HepG2 (cell line): ENCODE data around the gene DNPH1. TPM values are rescaled to one million over a fixed set of nuclear protein-coding genes. Genes with fewer than 3 reads are reported as not detected.

Source experiments
- GABPB1 ChIP-seq: IDR thresholded peaks from 2 replicates; pipeline ENCODE4 v1.6.1; 2016; ENCODE audit warnings: mild to moderate bottlenecking, missing genetic modification reagents, moderate library complexity, missing compliant biosample characterization
- GATAD2A ChIP-seq: IDR thresholded peaks from 2 replicates; pipeline ENCODE4 v1.6.1; 2016
- KLF16 ChIP-seq, 2 experiments: sonication (generic) in 1 of 2; formaldehyde crosslinking in 1 of 2; IDR thresholded peaks; 2 replicates each; pipeline versions ENCODE4 v1.6.1 to v1.8.0; 2016 to 2023; ENCODE audit warnings: missing genetic modification reagents in 2 of 2, missing compliant biosample characterization in 1 of 2
- MAF1 ChIP-seq: sonication (generic); formaldehyde crosslinking; IDR thresholded peaks from 2 replicates; pipeline ENCODE4 v1.5.0; 2020; ENCODE audit warnings: missing genetic modification reagents, borderline replicate concordance
- MXI1 ChIP-seq: IDR thresholded peaks from 3 replicates; pipeline ENCODE4 v1.6.1; 2012; ENCODE audit warnings: low read depth, low read length, inconsistent platforms, borderline replicate concordance
- RBFOX2 ChIP-seq: fragments of 200-400 bp; formaldehyde crosslinking; IDR thresholded peaks from 2 replicates; pipeline ENCODE4 v1.6.1; 2017; ENCODE audit warnings: low read depth, mild to moderate bottlenecking, low read length
- SRSF1 ChIP-seq: fragments of 200-400 bp; formaldehyde crosslinking; optimal IDR thresholded peaks from 2 replicates; pipeline ENCODE3; 2017; ENCODE audit warnings: mild to moderate bottlenecking, low read depth, low read length, moderate library complexity
- ZBTB3 ChIP-seq: sonication (generic); formaldehyde crosslinking; IDR thresholded peaks from 2 replicates; pipeline ENCODE4 v1.4.0; 2020; ENCODE audit warnings: low read depth, mild to moderate bottlenecking, moderate library complexity, missing genetic modification reagents, borderline replicate concordance
- ZBTB42 ChIP-seq: sonication (generic); formaldehyde crosslinking; IDR thresholded peaks from 2 replicates; pipeline ENCODE4 v1.5.0; 2020; ENCODE audit warnings: mild to moderate bottlenecking, missing genetic modification reagents
- ZNF280B ChIP-seq: sonication (generic); formaldehyde crosslinking; IDR thresholded peaks from 2 replicates; pipeline ENCODE4 v1.5.0; 2020; ENCODE audit warnings: missing genetic modification reagents, mild to moderate bottlenecking, borderline replicate concordance
- ZNF281 ChIP-seq: sonication (generic); formaldehyde crosslinking; IDR thresholded peaks from 2 replicates; pipeline ENCODE4 v1.4.0; 2020; ENCODE audit warnings: missing genetic modification reagents, borderline replicate concordance
- ZNF572 ChIP-seq: sonication (generic); formaldehyde crosslinking; IDR thresholded peaks from 2 replicates; pipeline ENCODE4 v1.5.1; 2020; ENCODE audit warnings: mild to moderate bottlenecking, missing genetic modification reagents
- ZNF816 ChIP-seq: sonication (generic); formaldehyde crosslinking; IDR thresholded peaks from 2 replicates; pipeline ENCODE4 v1.8.0; 2022; ENCODE audit warnings: missing genetic modification reagents, mild to moderate bottlenecking, borderline replicate concordance
- polyA plus RNA-seq, 8 experiments: library from polyadenylated mRNA; depleted of rRNA in 3 of 8; stranded (reverse) in 7 of 8; unstranded in 1 of 8; fragments of >200 nt; fragmentation: Illumina TruSeq in 4 of 8; extraction: Trizol in 4 of 8; gene quantifications; 2 replicates each; pipeline versions ENCODE4 v1.2.1 to v1.2.3, GENCODE V29; 2011 to 2016; ENCODE audit warnings: low read depth in 4 of 8, missing spikeins in 1 of 8, mixed read lengths in 1 of 8; ENCODE audit not compliant: insufficient read depth in 1 of 8
- total RNA-seq, 5 experiments: library from RNA; depleted of rRNA; stranded (reverse); fragments of >200 nt; fragmentation: Illumina TruSeq; extraction: Trizol; gene quantifications; 2 replicates each; pipeline ENCODE4 v1.2.3, GENCODE V29; 2016; ENCODE audit warnings: low read depth in 1 of 5
- TF ChIP-seq, protein P1 (sequence below): sonication (generic); formaldehyde crosslinking; IDR thresholded peaks from 2 replicates; pipeline ENCODE4 v1.8.0; 2022; ENCODE audit warnings: missing genetic modification reagents, mild to moderate bottlenecking, borderline replicate concordance
- TF ChIP-seq, protein P2 (sequence below): sonication (generic); formaldehyde crosslinking; IDR thresholded peaks from 2 replicates; pipeline ENCODE4 v1.8.1; 2022; ENCODE audit warnings: low read depth, mild to moderate bottlenecking, missing genetic modification reagents
- TF ChIP-seq, protein P3 (sequence below): sonication (generic); formaldehyde crosslinking; conservative IDR thresholded peaks from 2 replicates; pipeline ENCODE4 v1.8.1; 2023; ENCODE audit warnings: missing genetic modification reagents

The DNPH1 gene
- total and polyA plus RNA-seq, 2 of the 13 experiments (the other 11 are each of a cell fraction or from before 2014, with no cell fraction given): 56.5 to 75.1 TPM

GRCh38 chr6:43269273-43270007, 40.2 kb upstream of the DNPH1 start (continued):
- TF ChIP-seq MAF1 (CRISPR knock-in tag) (0 out of 2 replicates have a peak, but pooled peaks have one; percentile 7), ZNF816 (CRISPR knock-in tag) (no peak), KLF16 (CRISPR knock-in tag; IDR thresholded peaks at IDR 0.05) (0 out of 4 replicates have a peak, but pooled peaks of 1 of the 2 experiments have one; percentile 9), ZNF280B (CRISPR knock-in tag) (0 out of 2 replicates have a peak, but pooled peaks have one; percentile 22), SRSF1 (peak; percentile 11), GATAD2A (CRISPR knock-in tag) (peak; percentile 26; the same call in 1 of the 2 replicates), ZBTB3 (CRISPR knock-in tag) (no peak), ZNF281 (CRISPR knock-in tag) (no peak), ZNF572 (CRISPR knock-in tag) (0 out of 2 replicates have a peak, but pooled peaks have one; percentile 49), GABPB1 (peak; percentile 25; the same call in 1 of the 2 replicates), RBFOX2 (peak; percentile 51), ZBTB42 (CRISPR knock-in tag) (0 out of 2 replicates have a peak, but pooled peaks have one; percentile 20), MXI1 (0 out of 3 replicates have a peak, but pooled peaks have one; percentile 9)
- TF ChIP-seq, protein P1, sequence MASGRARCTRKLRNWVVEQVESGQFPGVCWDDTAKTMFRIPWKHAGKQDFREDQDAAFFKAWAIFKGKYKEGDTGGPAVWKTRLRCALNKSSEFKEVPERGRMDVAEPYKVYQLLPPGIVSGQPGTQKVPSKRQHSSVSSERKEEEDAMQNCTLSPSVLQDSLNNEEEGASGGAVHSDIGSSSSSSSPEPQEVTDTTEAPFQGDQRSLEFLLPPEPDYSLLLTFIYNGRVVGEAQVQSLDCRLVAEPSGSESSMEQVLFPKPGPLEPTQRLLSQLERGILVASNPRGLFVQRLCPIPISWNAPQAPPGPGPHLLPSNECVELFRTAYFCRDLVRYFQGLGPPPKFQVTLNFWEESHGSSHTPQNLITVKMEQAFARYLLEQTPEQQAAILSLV (CRISPR knock-in tag): 0 out of 2 replicates have a peak, but pooled peaks have one; percentile 26
- TF ChIP-seq, protein P2, sequence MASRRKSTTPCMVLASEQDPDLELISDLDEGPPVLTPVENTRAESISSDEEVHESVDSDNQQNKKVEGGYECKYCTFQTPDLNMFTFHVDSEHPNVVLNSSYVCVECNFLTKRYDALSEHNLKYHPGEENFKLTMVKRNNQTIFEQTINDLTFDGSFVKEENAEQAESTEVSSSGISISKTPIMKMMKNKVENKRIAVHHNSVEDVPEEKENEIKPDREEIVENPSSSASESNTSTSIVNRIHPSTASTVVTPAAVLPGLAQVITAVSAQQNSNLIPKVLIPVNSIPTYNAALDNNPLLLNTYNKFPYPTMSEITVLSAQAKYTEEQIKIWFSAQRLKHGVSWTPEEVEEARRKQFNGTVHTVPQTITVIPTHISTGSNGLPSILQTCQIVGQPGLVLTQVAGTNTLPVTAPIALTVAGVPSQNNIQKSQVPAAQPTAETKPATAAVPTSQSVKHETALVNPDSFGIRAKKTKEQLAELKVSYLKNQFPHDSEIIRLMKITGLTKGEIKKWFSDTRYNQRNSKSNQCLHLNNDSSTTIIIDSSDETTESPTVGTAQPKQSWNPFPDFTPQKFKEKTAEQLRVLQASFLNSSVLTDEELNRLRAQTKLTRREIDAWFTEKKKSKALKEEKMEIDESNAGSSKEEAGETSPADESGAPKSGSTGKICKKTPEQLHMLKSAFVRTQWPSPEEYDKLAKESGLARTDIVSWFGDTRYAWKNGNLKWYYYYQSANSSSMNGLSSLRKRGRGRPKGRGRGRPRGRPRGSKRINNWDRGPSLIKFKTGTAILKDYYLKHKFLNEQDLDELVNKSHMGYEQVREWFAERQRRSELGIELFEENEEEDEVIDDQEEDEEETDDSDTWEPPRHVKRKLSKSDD (CRISPR knock-in tag): peak; percentile 72; the same call in 1 of the 2 replicates
- TF ChIP-seq, protein P3, sequence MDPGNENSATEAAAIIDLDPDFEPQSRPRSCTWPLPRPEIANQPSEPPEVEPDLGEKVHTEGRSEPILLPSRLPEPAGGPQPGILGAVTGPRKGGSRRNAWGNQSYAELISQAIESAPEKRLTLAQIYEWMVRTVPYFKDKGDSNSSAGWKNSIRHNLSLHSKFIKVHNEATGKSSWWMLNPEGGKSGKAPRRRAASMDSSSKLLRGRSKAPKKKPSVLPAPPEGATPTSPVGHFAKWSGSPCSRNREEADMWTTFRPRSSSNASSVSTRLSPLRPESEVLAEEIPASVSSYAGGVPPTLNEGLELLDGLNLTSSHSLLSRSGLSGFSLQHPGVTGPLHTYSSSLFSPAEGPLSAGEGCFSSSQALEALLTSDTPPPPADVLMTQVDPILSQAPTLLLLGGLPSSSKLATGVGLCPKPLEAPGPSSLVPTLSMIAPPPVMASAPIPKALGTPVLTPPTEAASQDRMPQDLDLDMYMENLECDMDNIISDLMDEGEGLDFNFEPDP (CRISPR knock-in tag): 0 out of 2 replicates have a peak, but pooled peaks have one; percentile 9
